Activated naive CD8-positive, alpha-beta T cell treated with anti-CD3 and anti-CD28 coated beads, Interleukin-2, amount 50 U/mL, for 16 hours (primary cell): Measurements from ENCODE around the gene SCAMP4.
A peak's percentile ranks its signal among the peaks of the same experiment; 100 is the strongest.
"Not testable (repeated sequence)": the region's sequence is repeated elsewhere in the genome, so short reads cannot be mapped to it uniquely, and the experiment has no call there.

Experiments
- DNase-seq: peaks from one replicate; pipeline ENCODE4 v3.0.0-alpha.2; 2020; ENCODE audit warnings: low read depth, low spot score

The SCAMP4 gene

GRCh38 chr19:1866693-1867348, 38.4 kb upstream of the SCAMP4 start:
- no peak for DNase-seq

GRCh38 chr19:1867349-1867724, 37.9 kb upstream of the SCAMP4 start:
- no peak for DNase-seq

GRCh38 chr19:1868971-1869370, 36.2 kb upstream of the SCAMP4 start:
- DNase-seq, result no peak

- DNase-seq, result no peak
These were observed 34.0 kb upstream of the SCAMP4 start for GRCh38 chr19:1871140-1871597.

GRCh38 chr19:1871630-1872029, 33.6 kb upstream of the SCAMP4 start:
- no peak for DNase-seq

- DNase-seq, result no peak
These were observed 32.2 kb upstream of the SCAMP4 start for GRCh38 chr19:1872807-1873523.

GRCh38 chr19:1873524-1874473, 31.4 kb upstream of the SCAMP4 start:
- no peak for DNase-seq

GRCh38 chr19:1874554-1875185, 30.5 kb upstream of the SCAMP4 start:
- no peak for DNase-seq

GRCh38 chr19:1875265-1875645, 29.9 kb upstream of the SCAMP4 start:
- not testable (repeated sequence) for DNase-seq

GRCh38 chr19:1875646-1876495, 29.3 kb upstream of the SCAMP4 start:
- peak; percentile 70 for DNase-seq

GRCh38 chr19:1876496-1877279, 28.5 kb upstream of the SCAMP4 start:
- not testable (repeated sequence) for DNase-seq

GRCh38 chr19:1877280-1877660, 27.9 kb upstream of the SCAMP4 start:
- DNase-seq, result not testable (repeated sequence)

GRCh38 chr19:1878583-1878982, 26.6 kb upstream of the SCAMP4 start:
- DNase-seq, result not testable (repeated sequence)

GRCh38 chr19:1879982-1880381, 25.2 kb upstream of the SCAMP4 start:
- not testable (repeated sequence) for DNase-seq

- no peak for DNase-seq
These were observed 24.4 kb upstream of the SCAMP4 start for GRCh38 chr19:1880611-1881392.

GRCh38 chr19:1881393-1882088, 23.7 kb upstream of the SCAMP4 start:
- not testable (repeated sequence) for DNase-seq

- no peak for DNase-seq
These were observed 23.0 kb upstream of the SCAMP4 start for GRCh38 chr19:1882089-1882785.
